HepG2 (cell line): ENCODE results near the gene ZBTB37.

Experiments
- CTCF ChIP-seq: sonication (generic); formaldehyde crosslinking; IDR thresholded peaks from 2 replicates; pipeline ENCODE4 v1.5.0; 2020; ENCODE audit warnings: mild to moderate bottlenecking, missing genetic modification reagents, moderate library complexity
- POLR2AphosphoS5 ChIP-seq: IDR thresholded peaks from 2 replicates; pipeline ENCODE4 v1.6.1; 2012; ENCODE audit warnings: low read depth, low read length
- SIX4 ChIP-seq: sonication (generic); formaldehyde crosslinking; IDR thresholded peaks from 2 replicates; pipeline ENCODE4 v1.4.0; 2020; ENCODE audit warnings: missing genetic modification reagents
- SYNCRIP ChIP-seq: fragments of 200-400 bp; formaldehyde crosslinking; IDR thresholded peaks from 2 replicates; pipeline ENCODE4 v1.6.1; 2018; ENCODE audit warnings: mild to moderate bottlenecking, low read depth, low read length; ENCODE audit not compliant: insufficient read depth
- ZBTB21 ChIP-seq: sonication (generic); formaldehyde crosslinking; IDR thresholded peaks from 2 replicates; pipeline ENCODE4 v1.4.0; 2020; ENCODE audit warnings: missing genetic modification reagents

GRCh38 chr1:173867141-173867752 is 933 bp upstream of the ZBTB37 start:
- no peak for TF ChIP-seq CTCF (CRISPR knock-in tag)
- TF ChIP-seq ZBTB21, result no peak
- no peak for TF ChIP-seq SIX4 (CRISPR knock-in tag)
- TF ChIP-seq POLR2AphosphoS5, result no peak
- TF ChIP-seq SYNCRIP, result no peak
